HFFc6 (cell line): ENCODE data around the gene OR10W1. TPM values are rescaled to one million over a fixed set of nuclear protein-coding genes. Genes with fewer than 3 reads are reported as not detected.

Experiments
- DNase-seq: peaks from one replicate; pipeline ENCODE4 v3.0.0-alpha.2; 2018
- H3K27ac Mint-ChIP-seq: 2 replicates; pipeline ENCODE4 v1.8.0; 2020; ENCODE audit warnings: mild to moderate bottlenecking, mixed read lengths
- H3K27me3 Mint-ChIP-seq: 2 replicates; pipeline ENCODE4 v1.8.0; 2021; ENCODE audit warnings: mild to moderate bottlenecking, moderate library complexity, mixed read lengths; ENCODE audit not compliant: insufficient read depth
- H3K36me3 Mint-ChIP-seq: 2 replicates; pipeline ENCODE4 v1.8.0; 2021; ENCODE audit warnings: low read depth, mixed read lengths
- H3K4me1 Mint-ChIP-seq: 2 replicates; pipeline ENCODE4 v1.8.0; 2020; ENCODE audit warnings: low read depth, mixed read lengths
- H3K4me3 Mint-ChIP-seq: 2 replicates; pipeline ENCODE4 v1.8.0; 2020; ENCODE audit warnings: mild to moderate bottlenecking, moderate library complexity, mixed read lengths
- H3K9me3 Mint-ChIP-seq: 2 replicates; pipeline ENCODE4 v1.8.0; 2020; ENCODE audit warnings: mild to moderate bottlenecking, mixed read lengths
- long read RNA-seq: library from polyadenylated mRNA; unstranded; transcript quantifications from one replicate; pipeline ENCODE4 v2.0.0, GENCODE V29; 2019
- total RNA-seq, 6 experiments: library from RNA; stranded (reverse); fragmentation: NEBNext Ultra II Directional; extraction: Animal tissue kit (Norgen Biotek cat#: 25700); gene quantifications; 2 replicates in 1 of 6; 3 replicates in 5 of 6; pipeline ENCODE4 v1.2.3, GENCODE V29; 2021
- TF ChIP-seq, protein P1 (sequence below): fragments of 200-600 bp; sonication (generic); IDR thresholded peaks from 2 replicates; pipeline ENCODE4 v1.5.0; 2021; ENCODE audit warnings: antibody characterized with exemption, mild to moderate bottlenecking

Gene OR10W1, protein sequence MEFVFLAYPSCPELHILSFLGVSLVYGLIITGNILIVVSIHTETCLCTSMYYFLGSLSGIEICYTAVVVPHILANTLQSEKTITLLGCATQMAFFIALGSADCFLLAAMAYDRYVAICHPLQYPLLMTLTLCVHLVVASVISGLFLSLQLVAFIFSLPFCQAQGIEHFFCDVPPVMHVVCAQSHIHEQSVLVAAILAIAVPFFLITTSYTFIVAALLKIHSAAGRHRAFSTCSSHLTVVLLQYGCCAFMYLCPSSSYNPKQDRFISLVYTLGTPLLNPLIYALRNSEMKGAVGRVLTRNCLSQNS
- not detected for total RNA-seq
- long read RNA-seq: 0 reads

DNA sequence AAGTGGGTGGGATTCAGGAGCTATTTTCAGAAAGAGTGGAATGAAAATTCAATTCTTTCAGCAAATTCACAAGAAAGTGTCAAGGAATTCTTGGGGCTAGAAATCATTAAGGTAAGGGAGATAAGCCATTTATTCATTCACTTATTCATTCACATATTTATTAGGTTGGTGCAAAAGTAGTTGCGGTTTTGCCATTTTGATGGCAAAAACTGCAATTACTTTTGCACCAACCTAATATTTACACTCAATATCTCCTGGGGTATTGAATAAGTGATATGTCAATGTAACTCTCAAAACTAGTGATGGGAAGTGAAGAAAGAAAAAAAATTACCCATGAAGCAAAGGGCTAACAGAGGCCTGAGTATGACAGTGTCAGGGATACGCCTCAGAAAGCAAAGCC lies at the start of gene OR10W1:
OR10W1 (minus strand) TSS at position 119 of the 400 bp plus-strand sequence. CDS start 402 bp downstream, outside the sequence.
- TF ChIP-seq, protein P1, sequence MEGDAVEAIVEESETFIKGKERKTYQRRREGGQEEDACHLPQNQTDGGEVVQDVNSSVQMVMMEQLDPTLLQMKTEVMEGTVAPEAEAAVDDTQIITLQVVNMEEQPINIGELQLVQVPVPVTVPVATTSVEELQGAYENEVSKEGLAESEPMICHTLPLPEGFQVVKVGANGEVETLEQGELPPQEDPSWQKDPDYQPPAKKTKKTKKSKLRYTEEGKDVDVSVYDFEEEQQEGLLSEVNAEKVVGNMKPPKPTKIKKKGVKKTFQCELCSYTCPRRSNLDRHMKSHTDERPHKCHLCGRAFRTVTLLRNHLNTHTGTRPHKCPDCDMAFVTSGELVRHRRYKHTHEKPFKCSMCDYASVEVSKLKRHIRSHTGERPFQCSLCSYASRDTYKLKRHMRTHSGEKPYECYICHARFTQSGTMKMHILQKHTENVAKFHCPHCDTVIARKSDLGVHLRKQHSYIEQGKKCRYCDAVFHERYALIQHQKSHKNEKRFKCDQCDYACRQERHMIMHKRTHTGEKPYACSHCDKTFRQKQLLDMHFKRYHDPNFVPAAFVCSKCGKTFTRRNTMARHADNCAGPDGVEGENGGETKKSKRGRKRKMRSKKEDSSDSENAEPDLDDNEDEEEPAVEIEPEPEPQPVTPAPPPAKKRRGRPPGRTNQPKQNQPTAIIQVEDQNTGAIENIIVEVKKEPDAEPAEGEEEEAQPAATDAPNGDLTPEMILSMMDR: no peak
- no peaks in the 10 kb centered on the region for H3K4me1 Mint-ChIP-seq
- H3K36me3 Mint-ChIP-seq: no peaks in the 10 kb centered on the region
- DNase-seq: no peak
- H3K9me3 Mint-ChIP-seq: no peaks in the 10 kb centered on the region
- no peaks in the 10 kb centered on the region; the same call in 1 of the 2 replicates for H3K27me3 Mint-ChIP-seq
- H3K27ac Mint-ChIP-seq: no peak within 1 kb of the TSS
- H3K4me3 Mint-ChIP-seq: no peak within 1 kb of the TSS

DNA sequence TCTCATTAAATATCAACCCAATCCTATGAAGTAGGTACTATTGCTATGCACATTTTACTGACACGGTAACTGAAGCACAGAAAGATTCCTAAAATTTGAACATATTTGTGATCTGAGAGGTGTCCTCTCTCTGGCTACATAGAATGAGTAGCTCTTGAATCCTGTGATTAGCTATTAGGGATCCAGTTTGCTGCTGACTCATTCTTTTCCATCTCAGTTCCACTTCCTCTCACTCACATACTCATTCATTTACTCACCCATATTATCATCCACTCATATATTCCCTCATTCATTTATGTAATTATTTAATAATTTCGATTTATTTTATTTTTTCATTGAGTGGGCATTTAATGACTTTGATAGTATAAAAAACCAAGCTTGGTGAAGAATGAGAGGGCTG lies 48.1 kb upstream of the OR10W1 start:
- Mint-ChIP-seq H3K4me3 (peak overlapping the region; percentile 55), H3K36me3 (peaks cover 29% of the 10 kb centered on the region), H3K27me3 (no peaks in the 10 kb centered on the region), H3K27ac (peak overlapping the region; percentile 87), H3K9me3 (peaks cover 25% of the 10 kb centered on the region), H3K4me1 (peaks cover 78% of the 10 kb centered on the region)
- TF ChIP-seq, protein P1: no peak
- peak; percentile 67 for DNase-seq

DNA sequence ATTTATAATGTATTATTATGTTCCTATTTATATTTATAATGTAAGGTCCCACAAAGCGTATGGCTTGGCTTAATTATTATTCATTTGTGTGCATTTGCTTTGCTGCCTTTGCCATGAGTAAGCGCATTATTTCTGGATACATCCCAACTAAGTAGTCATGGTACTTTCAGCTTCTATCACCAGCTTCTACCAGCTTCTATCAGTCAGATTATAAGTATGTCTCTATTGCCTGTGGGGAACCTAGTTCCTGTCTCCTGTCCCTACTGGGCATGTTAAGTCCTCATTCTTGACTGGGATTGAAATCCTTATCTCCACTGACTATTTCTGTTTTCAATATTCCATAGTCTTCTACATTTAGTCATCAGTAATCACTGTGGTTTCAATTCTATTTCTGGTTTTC lies 33.5 kb upstream of the OR10W1 start:
- H3K27ac Mint-ChIP-seq: peak overlapping the region; percentile 74
- TF ChIP-seq, protein P1: no peak
- no peaks in the 10 kb centered on the region for H3K9me3 Mint-ChIP-seq
- H3K4me3 Mint-ChIP-seq: no peak overlapping the region
- H3K36me3 Mint-ChIP-seq: no peaks in the 10 kb centered on the region
- H3K27me3 Mint-ChIP-seq: no peaks in the 10 kb centered on the region
- peaks cover 35% of the 10 kb centered on the region for H3K4me1 Mint-ChIP-seq
- peak; percentile 95 for DNase-seq

DNA sequence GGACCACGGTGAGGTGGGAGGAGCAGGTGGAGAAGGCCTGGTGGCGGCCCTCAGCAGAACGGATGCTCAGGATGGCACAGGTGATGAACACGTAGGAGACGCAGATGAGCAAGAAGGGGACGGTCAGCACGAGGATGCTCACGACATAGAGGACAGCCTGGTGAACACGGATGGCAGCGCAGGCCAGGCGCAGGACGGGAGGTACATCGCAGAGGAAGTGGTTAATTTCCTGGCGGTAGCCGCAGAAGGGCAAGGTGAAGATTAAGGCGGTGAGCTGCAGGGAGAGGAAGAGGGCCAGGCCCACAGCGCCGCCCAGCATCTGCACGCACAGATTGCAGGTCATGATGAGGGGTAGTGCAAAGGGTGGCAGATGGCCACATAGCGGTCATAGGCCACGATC lies 24.0 kb upstream of the OR10W1 start:
- TF ChIP-seq, protein P1: no peak
- Mint-ChIP-seq H3K36me3 (peaks cover 10% of the 10 kb centered on the region), H3K4me3 (no peak overlapping the region), H3K27me3 (no peaks in the 10 kb centered on the region; the same call in 1 of the 2 replicates), H3K27ac (no peak overlapping the region), H3K9me3 (no peaks in the 10 kb centered on the region), H3K4me1 (no peaks in the 10 kb centered on the region; the same call in 1 of the 2 replicates)
- DNase-seq: no peak

DNA sequence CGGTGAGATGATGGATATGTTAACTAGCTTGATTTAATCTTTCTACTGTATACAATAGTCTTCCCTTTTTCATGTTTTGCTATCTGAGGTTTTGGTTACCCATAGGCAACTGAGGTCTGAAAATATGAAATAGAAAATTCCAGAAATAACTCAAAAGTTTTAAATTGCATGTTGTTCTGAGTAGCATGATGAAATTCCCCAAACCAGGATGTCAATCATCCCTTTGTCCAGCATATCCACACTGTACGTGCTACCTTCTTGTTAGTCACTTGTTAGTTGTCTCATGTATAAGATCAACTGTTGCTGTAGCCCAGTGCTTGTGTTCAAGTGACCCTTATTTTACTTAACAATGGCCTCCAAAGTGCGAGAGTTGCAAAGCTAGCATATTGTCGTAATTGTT lies 21.2 kb upstream of the OR10W1 start:
- DNase-seq: no peak
- Mint-ChIP-seq H3K9me3 (no peaks in the 10 kb centered on the region), H3K36me3 (peaks cover 10% of the 10 kb centered on the region)

More for the DNA sequence above, 21.2 kb upstream of the OR10W1 start:
- Mint-ChIP-seq H3K27me3 (no peaks in the 10 kb centered on the region; the same call in 1 of the 2 replicates), H3K4me1 (peaks cover 27% of the 10 kb centered on the region), H3K27ac (no peak overlapping the region), H3K4me3 (no peak overlapping the region)
- TF ChIP-seq, protein P1: no peak
